AG09309 (cell line): ENCODE measurements around the gene GNG12.
"Not testable (repeated sequence)": the region's sequence is repeated elsewhere in the genome, so short reads cannot be mapped to it uniquely, and the experiment has no call there.

Experiments used
- DNase-seq: peaks from one replicate; pipeline ENCODE4 v3.0.0-alpha.2; 2010; ENCODE audit warnings: low read depth
- H3K4me3 ChIP-seq: 2 replicates; pipeline ENCODE4 v1.5.1; 2011; ENCODE audit warnings: mild to moderate bottlenecking, low read depth, low read length, moderate library complexity; ENCODE audit not compliant: control insufficient read depth
- TF ChIP-seq, protein P1 (sequence below): IDR thresholded peaks from 2 replicates; pipeline ENCODE4 v1.5.1; 2011; ENCODE audit warnings: mild to moderate bottlenecking, low read depth, low read length, inconsistent platforms; ENCODE audit not compliant: insufficient read depth, control insufficient read depth; ENCODE audit errors: missing control alignments

Gene GNG12

DNA sequence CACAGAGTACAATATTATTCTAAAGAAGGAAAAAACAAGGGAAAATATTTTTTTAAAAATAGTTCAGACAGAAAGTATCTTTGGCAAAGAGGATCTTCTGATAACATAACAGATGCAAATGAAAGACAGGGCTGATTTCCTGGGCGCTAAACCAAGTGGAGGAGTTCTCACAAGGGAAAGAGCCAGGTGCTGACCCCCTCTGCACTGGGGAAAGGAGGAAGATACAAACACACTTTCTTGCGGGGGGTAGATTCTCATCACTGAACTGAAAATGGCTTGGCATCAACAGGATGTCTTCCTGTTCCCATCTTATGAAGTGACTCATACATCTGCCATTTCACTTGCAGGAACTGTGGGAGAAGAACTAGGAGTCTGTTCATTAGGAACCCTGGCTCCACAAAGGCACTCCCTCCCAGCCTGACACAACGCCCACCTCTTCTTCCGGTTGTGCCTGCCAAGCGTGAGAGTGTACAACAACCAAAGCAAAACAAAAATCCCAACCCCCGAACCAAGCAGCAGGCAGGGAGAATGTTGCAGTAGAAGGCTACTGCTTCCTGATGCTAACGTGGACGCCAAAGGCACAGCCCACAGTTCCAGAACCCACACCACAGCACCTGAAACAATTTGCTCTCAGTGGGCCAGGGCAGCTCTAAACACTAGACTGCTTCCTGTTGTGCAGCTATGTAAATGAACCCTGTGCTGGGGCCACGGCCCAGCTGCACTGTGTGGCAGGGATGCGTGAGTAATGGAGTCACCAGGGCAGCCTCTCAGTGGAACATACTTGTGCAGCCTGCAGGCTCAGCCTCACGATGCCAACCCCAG is 97.2 kb downstream of the GNG12 start:
- peak; percentile 82 for DNase-seq
- H3K4me3 ChIP-seq: 0 out of 2 replicates have a peak overlapping the region, but pooled peaks have one; percentile 0
- TF ChIP-seq, protein P1, sequence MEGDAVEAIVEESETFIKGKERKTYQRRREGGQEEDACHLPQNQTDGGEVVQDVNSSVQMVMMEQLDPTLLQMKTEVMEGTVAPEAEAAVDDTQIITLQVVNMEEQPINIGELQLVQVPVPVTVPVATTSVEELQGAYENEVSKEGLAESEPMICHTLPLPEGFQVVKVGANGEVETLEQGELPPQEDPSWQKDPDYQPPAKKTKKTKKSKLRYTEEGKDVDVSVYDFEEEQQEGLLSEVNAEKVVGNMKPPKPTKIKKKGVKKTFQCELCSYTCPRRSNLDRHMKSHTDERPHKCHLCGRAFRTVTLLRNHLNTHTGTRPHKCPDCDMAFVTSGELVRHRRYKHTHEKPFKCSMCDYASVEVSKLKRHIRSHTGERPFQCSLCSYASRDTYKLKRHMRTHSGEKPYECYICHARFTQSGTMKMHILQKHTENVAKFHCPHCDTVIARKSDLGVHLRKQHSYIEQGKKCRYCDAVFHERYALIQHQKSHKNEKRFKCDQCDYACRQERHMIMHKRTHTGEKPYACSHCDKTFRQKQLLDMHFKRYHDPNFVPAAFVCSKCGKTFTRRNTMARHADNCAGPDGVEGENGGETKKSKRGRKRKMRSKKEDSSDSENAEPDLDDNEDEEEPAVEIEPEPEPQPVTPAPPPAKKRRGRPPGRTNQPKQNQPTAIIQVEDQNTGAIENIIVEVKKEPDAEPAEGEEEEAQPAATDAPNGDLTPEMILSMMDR: no peak

DNA sequence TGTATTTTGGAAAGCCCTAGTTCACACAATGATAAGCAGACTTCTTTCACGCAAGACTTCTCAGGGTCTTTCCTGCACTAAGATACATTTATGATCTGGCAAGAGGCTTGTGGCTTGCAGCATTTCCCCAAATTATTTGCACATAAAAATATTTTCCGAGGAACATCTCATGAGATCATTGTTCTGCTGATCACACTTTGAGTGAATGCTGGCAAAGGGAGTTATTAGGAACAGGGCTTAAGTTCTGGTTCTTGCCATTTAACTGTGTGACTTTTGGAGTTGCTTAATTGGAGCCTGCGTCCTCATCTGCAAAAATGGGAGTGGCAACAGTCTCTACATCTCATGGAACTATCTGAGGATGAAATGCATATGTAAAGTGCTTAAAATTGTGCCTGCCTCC is 98.1 kb downstream of the GNG12 start:
- DNase-seq: no peak
- no peak overlapping the region for H3K4me3 ChIP-seq
- TF ChIP-seq, protein P1: no peak

DNA sequence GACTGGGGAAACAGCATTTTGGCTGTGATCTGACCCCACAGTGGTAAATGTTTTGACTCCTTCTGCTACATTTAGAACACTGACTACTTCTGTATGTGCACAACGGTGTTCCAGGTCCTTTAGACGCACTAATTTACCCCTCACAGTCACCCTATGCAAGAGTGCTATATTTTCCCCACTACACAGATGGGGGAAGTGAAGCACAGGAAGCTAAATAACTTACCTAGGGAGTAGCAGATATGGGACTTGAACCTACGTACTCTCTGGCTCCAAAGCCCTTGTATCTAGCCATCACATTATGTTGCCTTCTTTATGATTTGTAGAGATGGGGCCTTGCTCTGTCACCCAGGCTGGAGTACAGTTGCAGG is 99.0 kb downstream of the GNG12 start:
- TF ChIP-seq, protein P1: no peak
- H3K4me3 ChIP-seq: no peak overlapping the region
- no peak for DNase-seq

DNA sequence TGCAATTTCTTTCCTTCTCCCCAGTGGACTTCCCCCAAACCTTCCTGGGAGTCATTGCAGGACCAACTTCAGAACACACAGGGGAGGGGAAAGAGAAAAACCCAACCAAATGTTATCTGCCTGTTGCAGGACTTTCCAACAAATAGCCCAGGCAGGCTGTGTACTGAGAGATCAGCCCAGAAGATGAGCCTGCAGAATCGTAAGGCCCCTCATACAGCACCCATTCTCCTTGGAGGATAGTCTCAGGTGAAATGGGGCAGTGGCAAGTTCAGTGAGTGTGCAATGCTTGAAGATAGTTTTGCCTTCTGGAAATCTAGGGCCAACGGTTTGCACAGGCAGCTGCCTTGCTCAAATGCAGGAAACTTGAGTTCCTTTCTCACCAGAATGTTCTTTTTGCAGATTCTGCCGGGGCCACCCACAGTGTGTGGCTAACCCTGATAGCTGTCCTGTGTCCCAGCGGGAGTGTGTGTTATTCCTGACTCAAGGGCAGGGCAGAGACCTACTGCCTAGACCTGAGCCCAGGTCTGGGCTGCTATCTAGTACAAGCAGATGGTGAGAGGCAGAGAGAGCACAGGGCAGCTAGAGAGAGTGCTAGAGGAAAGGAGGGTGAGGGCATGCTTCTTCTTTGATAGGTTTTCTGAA is 99.5 kb downstream of the GNG12 start:
- H3K4me3 ChIP-seq: no peak overlapping the region
- DNase-seq: no peak
- TF ChIP-seq, protein P1: no peak

DNA sequence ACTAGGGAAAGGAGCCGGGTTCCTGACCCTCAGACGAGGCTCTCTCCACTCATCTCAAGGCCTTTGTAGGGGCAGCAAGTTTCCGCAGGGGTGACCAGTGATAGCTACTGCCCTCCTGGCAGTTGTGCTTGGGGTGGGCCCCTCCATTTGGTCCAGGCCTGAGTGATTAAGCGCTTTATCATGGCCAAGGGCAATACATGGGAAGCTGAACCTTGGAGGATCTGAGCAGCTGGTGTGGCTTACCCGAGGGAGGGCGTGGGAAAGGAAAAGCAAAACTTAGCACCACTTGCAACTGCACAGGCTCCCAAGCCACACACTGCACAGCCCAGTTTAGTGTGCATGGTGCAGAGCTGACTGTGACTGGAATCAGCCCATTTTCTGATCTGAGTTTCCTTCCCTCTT is 100.5 kb downstream of the GNG12 start:
- DNase-seq: no peak
- no peak overlapping the region for H3K4me3 ChIP-seq
- TF ChIP-seq, protein P1: no peak

DNA sequence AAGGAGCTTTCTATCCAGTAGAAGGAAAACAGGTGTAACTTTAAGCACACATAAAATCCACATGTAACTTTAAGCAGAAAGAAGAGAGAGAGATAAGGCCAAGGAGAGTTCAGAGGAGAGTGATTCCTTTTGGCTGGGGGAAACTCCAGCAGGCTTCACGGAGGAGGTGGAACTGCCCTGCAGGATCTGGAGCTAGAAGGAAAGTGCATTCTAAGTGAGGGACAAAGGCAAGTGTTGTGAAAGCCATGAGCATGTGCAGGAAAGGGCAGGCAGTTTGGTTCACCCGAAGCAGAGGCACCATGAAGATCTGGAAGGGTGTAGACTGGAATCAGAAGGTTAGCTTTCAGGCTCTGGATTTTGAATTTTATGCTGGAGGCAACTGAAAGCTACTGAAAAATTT is 101.9 kb downstream of the GNG12 start:
- no peak overlapping the region for H3K4me3 ChIP-seq
- TF ChIP-seq, protein P1: no peak
- DNase-seq: no peak

DNA sequence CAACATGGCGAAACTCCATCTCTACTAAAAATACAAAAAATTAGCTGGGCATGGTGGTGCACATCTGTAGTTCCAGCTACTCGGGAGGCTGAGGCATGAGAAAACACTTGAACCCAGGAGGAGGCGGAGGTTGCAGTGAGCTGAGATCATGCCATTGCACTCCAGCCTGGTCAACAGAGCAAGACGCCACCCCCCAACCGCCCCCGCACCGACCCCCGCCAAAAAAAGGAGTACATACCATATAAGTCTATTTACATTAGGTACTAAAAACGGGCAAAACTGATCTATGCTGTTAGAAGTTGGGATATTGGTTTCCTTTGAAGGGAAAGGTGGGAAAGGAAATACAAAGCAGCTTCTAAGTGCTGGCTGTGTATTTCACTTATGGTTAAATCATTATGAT is 103.0 kb downstream of the GNG12 start:
- not testable (repeated sequence) for DNase-seq, H3K4me3 ChIP-seq
